PC-3 (cell line): ENCODE results near the gene WDR38. TPM values are rescaled to one million over a fixed set of nuclear protein-coding genes. Genes with fewer than 3 reads are reported as not detected.

ENCODE experiments used
- ATAC-seq: fragments of 200-7000 bp; cut with Tn5 transposase; 2 replicates; pipeline ENCODE4 v1.9.1; 2020; ENCODE audit warnings: mild to moderate bottlenecking, moderate library complexity
- BruUV-seq: library from RNA; stranded (reverse); fragments of 400-500 nt; replicated peaks from 2 replicates; lab custom pipeline; 2021; lab: Mats Ljungman, UMichigan
- CTCF ChIA-PET: fragments of 300-600 bp; sonication (Branson Sonifier 250); formaldehyde crosslinking; loops from one replicate; lab custom pipeline; 2022; ENCODE audit warnings: antibody characterized with exemption; lab: Charles Lee
- POLR2A ChIA-PET: fragments of 300-600 bp; sonication (Branson Sonifier 250); formaldehyde crosslinking; loops from one replicate; lab custom pipeline; 2022; ENCODE audit warnings: antibody characterized with exemption; ENCODE audit not compliant: unreplicated experiment; lab: Charles Lee
- DNase-seq: peaks from one replicate; pipeline ENCODE4 v3.0.0-alpha.2; 2015
- H2AFZ ChIP-seq: fragments of 300-600 bp; sonication (generic); 2 replicates; pipeline ENCODE4 v1.6.0; 2016; ENCODE audit warnings: antibody characterized with exemption, low read length
- H3F3A ChIP-seq: fragments of 300-600 bp; sonication (generic); one replicate; pipeline ENCODE4 v1.6.0; 2017; ENCODE audit warnings: antibody characterized with exemption, low read length, control low read depth, mild to moderate bottlenecking; ENCODE audit not compliant: unreplicated experiment
- H3K27ac ChIP-seq: fragments of 300-600 bp; sonication (generic); 2 replicates; pipeline ENCODE4 v1.5.1; 2016; ENCODE audit warnings: mild to moderate bottlenecking, low read length
- H3K27me3 ChIP-seq: fragments of 300-600 bp; sonication (generic); 2 replicates; pipeline ENCODE4 v1.6.1; 2016; ENCODE audit warnings: low read length, mixed read lengths
- H3K36me3 ChIP-seq: fragments of 300-600 bp; sonication (generic); 2 replicates; pipeline ENCODE4 v1.6.1; 2016; ENCODE audit warnings: low read depth, mixed run types, low read length, mixed read lengths
- H3K4me1 ChIP-seq: fragments of 300-600 bp; sonication (generic); 2 replicates; pipeline ENCODE4 v1.5.1; 2016; ENCODE audit warnings: low read length; ENCODE audit not compliant: insufficient read depth
- H3K4me2 ChIP-seq: fragments of 300-600 bp; sonication (generic); 2 replicates; pipeline ENCODE4 v1.6.0; 2016; ENCODE audit warnings: low read length
- H3K4me3 ChIP-seq: fragments of 300-600 bp; sonication (generic); 2 replicates; pipeline ENCODE4 v1.5.1; 2016; ENCODE audit warnings: mild to moderate bottlenecking, low read length, mixed read lengths
- H3K79me2 ChIP-seq: fragments of 300-600 bp; sonication (generic); 2 replicates; pipeline ENCODE4 v1.6.1; 2017; ENCODE audit warnings: low read length, mixed read lengths
- H3K9ac ChIP-seq: fragments of 300-600 bp; sonication (generic); 2 replicates; pipeline ENCODE4 v1.6.0; 2016; ENCODE audit warnings: mild to moderate bottlenecking, low read length
- H3K9me2 ChIP-seq: fragments of 300-600 bp; sonication (generic); replicated peaks from 2 replicates; pipeline ENCODE4 v1.6.1; 2016; ENCODE audit warnings: mixed run types, low read length, mixed read lengths
- H3K9me3 ChIP-seq: fragments of 300-600 bp; sonication (generic); 2 replicates; pipeline ENCODE4 v1.6.1; 2016; ENCODE audit warnings: low read length, mixed read lengths
- H4K20me1 ChIP-seq: fragments of 300-600 bp; sonication (generic); 2 replicates; pipeline ENCODE4 v1.6.1; 2016; ENCODE audit warnings: low read length, mixed read lengths
- EZH2 ChIP-seq: fragments of 300-600 bp; sonication (generic); IDR thresholded peaks from one replicate; pipeline ENCODE4 v1.6.1; 2017; ENCODE audit warnings: antibody characterized with exemption, mild to moderate bottlenecking, low read length; ENCODE audit not compliant: unreplicated experiment
- EZH2phosphoT487 ChIP-seq: fragments of 300-600 bp; sonication (generic); IDR thresholded peaks from 2 replicates; pipeline ENCODE4 v1.6.1; 2018; ENCODE audit warnings: mild to moderate bottlenecking, antibody characterized with exemption, low read length, borderline replicate concordance
- intact Hi-C: fragments of 100-400 bp; cut with micrococcal nuclease; formaldehyde crosslinking; loops from 2 replicates; pipeline ENCODE4 v1.9.0; 2023
- total RNA-seq: library from RNA; depleted of rRNA; stranded (reverse); fragments of >200 nt; gene quantifications from 2 replicates; pipeline ENCODE4 v1.2.3, GENCODE V29; 2014
- TF ChIP-seq, protein P1 (sequence below): fragments of 300-600 bp; sonication (generic); conservative IDR thresholded peaks from 2 replicates; pipeline ENCODE4 v1.5.1; 2017; ENCODE audit warnings: antibody characterized with exemption, low read depth, mild to moderate bottlenecking, low read length

The WDR38 gene
- total RNA-seq, 1 experiment from 2014 or later: not detected

DNA sequence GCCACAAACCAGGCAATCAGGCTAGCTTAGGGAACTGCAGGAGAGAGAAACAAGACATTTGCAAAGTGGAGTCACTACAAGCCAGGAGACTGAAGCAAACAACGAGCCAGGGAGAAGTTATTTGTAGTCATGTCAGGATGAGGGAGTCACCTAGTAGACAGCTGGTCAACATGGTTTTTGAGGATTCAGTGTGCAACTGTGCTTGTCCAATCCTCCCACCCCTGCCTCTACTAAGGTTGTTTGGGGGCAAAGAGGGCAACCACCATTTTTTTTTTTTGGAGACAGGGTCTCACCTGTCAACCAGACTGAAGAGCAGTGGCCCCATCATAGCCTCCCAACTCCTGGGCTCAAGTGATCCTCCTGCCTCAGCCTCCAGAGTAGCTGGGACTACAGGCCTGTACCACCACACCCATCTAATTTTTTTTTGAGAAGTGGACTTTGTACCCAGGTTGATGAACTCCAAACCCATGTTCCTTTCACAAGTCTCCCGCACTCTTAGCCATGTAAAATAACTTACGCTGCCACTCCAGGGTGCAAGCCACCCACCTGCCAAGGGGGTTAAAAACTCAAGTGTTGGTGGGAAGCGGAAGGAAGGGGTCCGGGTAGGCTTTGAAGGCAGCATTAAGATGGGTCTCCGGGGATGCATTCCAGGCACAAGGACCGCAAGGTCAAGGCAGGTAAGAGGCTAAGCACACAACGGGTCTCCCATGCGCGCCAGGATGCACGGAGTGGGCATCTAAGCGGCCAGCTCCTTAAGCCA lies 7.5 kb downstream of the WDR38 start:
- BruUV-seq: TSS peak; percentile 54
- Histone ChIP-seq H2AFZ (no peak overlapping the region), H3K79me2 (peaks cover 40% of the 10 kb centered on the region), H3K4me3 (peak overlapping the region; percentile 98), H3K27me3 (no peaks in the 10 kb centered on the region), H3K9me3 (no peaks in the 10 kb centered on the region), H4K20me1 (peaks cover 40% of the 10 kb centered on the region), H3F3A (peaks cover 9% of the 10 kb centered on the region), H3K4me1 (peaks cover 26% of the 10 kb centered on the region), H3K4me2 (peak overlapping the region; percentile 90), H3K36me3 (peaks cover 42% of the 10 kb centered on the region), H3K27ac (peak overlapping the region; percentile 58), H3K9me2 (no peaks in the 10 kb centered on the region), H3K9ac (peak overlapping the region; percentile 99)
- CTCF ChIA-PET: no interaction called here
- TF ChIP-seq EZH2phosphoT487 (no peak), EZH2 (no peak)
- TF ChIP-seq, protein P1, sequence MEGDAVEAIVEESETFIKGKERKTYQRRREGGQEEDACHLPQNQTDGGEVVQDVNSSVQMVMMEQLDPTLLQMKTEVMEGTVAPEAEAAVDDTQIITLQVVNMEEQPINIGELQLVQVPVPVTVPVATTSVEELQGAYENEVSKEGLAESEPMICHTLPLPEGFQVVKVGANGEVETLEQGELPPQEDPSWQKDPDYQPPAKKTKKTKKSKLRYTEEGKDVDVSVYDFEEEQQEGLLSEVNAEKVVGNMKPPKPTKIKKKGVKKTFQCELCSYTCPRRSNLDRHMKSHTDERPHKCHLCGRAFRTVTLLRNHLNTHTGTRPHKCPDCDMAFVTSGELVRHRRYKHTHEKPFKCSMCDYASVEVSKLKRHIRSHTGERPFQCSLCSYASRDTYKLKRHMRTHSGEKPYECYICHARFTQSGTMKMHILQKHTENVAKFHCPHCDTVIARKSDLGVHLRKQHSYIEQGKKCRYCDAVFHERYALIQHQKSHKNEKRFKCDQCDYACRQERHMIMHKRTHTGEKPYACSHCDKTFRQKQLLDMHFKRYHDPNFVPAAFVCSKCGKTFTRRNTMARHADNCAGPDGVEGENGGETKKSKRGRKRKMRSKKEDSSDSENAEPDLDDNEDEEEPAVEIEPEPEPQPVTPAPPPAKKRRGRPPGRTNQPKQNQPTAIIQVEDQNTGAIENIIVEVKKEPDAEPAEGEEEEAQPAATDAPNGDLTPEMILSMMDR: no peak
- POLR2A ChIA-PET: interaction anchor here (0.7 kb wide), 1 partner anchor 382 kb away, joined by 3 read pairs; no protein-coding TSS in a partner anchor
- DNase-seq (no peak), ATAC-seq (no peak)
- intact Hi-C loops: no loop called here

DNA sequence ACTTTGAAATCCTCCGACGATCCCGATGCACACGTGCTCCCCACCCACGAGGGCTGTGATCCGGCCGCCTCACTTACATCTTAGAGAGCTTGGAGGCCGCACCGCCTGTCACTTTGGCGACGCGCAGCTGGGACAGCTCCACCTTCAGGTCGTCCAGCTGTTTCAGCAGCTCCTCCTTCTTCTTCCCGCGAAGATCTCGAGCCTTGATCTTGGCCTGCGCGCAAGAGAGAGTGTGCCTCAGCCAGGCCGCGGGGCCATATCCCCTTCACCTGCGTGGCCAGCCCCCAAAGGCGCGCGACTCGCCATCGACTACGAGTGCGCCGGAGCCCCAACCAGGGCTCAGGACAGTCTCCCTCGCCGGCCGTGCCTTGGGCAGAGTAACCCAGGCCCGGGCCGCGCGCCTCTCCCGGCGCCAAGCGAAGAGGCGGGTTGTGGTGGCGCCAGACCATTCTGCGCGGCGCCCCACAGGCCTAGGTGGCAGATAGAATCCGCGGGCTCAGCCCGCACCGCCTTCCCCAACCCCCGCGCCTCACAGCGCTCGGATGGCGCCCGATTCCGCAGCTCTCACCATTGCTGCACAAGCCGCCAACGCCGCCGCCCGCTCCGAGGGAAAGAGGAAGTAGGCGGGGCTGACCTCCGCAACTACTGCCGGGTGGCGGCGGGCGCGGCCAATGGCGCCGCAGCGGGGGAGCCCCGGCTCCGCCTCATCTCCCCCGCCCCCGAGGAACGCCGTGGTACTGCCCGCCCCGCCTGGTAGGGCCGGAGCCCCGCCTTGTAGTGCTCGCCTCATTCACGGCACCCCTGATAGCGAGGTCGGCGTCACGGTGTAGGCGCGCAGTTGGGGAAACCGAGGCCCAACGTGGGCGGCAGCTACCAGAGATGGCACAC lies 8.3 kb downstream of the WDR38 start, which contains the start of the genes ARPC5L and RPL35:
Gene ARPC5L, plus strand, starts transcription at position 789 of the 888 bp plus-strand sequence. CDS start 7,161 bp downstream, outside the sequence.
Gene RPL35, minus strand, starts transcription at position 616 of the 888 bp plus-strand sequence. Its CDS starts 45 bp downstream, at position 571.
- Histone ChIP-seq H3K4me1 (peaks cover 26% of the 10 kb centered on the region), H3K4me2 (peak within 1 kb of the TSS; percentile 90), H3K27ac (peak within 1 kb of the TSS; percentile 58), H3K9ac (peak within 1 kb of the TSS; percentile 99), H3K27me3 (no peaks in the 10 kb centered on the region), H3K9me2 (no peaks in the 10 kb centered on the region), H3K9me3 (no peaks in the 10 kb centered on the region), H2AFZ (peak within 1 kb of the TSS; percentile 79), H3K4me3 (peak within 1 kb of the TSS; percentile 98), H3K79me2 (peaks cover 40% of the 10 kb centered on the region), H3F3A (peaks cover 8% of the 10 kb centered on the region), H4K20me1 (peaks cover 40% of the 10 kb centered on the region), H3K36me3 (peaks cover 42% of the 10 kb centered on the region)
- ChIA-PET POLR2A (interaction anchor here (0.7 kb wide), 1 partner anchor 382 kb away, joined by 3 read pairs; no protein-coding TSS in a partner anchor), CTCF (no interaction called here)
- TF ChIP-seq, protein P1: no peak; the same call in 1 of the 2 replicates
- TF ChIP-seq EZH2 (no peak), EZH2phosphoT487 (no peak)
- ATAC-seq: peak; percentile 90
- no TSS peak for BruUV-seq
- intact Hi-C loops: no loop called here
- DNase-seq: peak; percentile 88
